Measurements from ENCODE around the gene NHLH2.
A peak's percentile ranks its signal among the peaks of the same experiment; 100 is the strongest.

The NHLH2 gene

GRCh38 chr1:115809847-115810246, 31.1 kb downstream of the NHLH2 start:
- no peak for FAIRE-seq
- TF ChIP-seq SPI1 (IDR thresholded peaks at IDR 0.05; ENCODE audit: low read depth, low read length): no peak
- no peak for TF ChIP-seq PAX5 (IDR thresholded peaks at IDR 0.05; ENCODE audit: insufficient read depth, low read length, severe bottlenecking)
- TF ChIP-seq POLR2AphosphoS5 (IDR thresholded peaks at IDR 0.05; ENCODE audit: low read depth, low read length): no peak
- TF ChIP-seq POU2F2 (IDR thresholded peaks at IDR 0.05; ENCODE audit: low read depth, low read length): no peak
- no peak for TF ChIP-seq TAF1 (IDR thresholded peaks at IDR 0.05; ENCODE audit: low read depth, low read length)
- no peak for TF ChIP-seq POLR2A (IDR thresholded peaks at IDR 0.05; ENCODE audit: low read depth, low read length)
- no peak for DNase-seq (ENCODE audit: insufficient read length, low spot score)

- TF ChIP-seq POU2F2 (IDR thresholded peaks at IDR 0.05; ENCODE audit: low read depth, low read length) (no peak), PAX5 (IDR thresholded peaks at IDR 0.05; ENCODE audit: insufficient read depth, low read length, severe bottlenecking) (no peak), TAF1 (IDR thresholded peaks at IDR 0.05; ENCODE audit: low read depth, low read length) (no peak), POLR2AphosphoS5 (IDR thresholded peaks at IDR 0.05; ENCODE audit: low read depth, low read length) (no peak), POLR2A (IDR thresholded peaks at IDR 0.05; ENCODE audit: low read depth, low read length) (no peak), SPI1 (IDR thresholded peaks at IDR 0.05; ENCODE audit: low read depth, low read length) (no peak)
- no peak for FAIRE-seq
- DNase-seq (ENCODE audit: insufficient read length, low spot score): no peak
These were observed 31.9 kb downstream of the NHLH2 start for GRCh38 chr1:115809076-115809475.

- no peak for TF ChIP-seq PAX5 (IDR thresholded peaks at IDR 0.05; ENCODE audit: insufficient read depth, low read length, severe bottlenecking)
- TF ChIP-seq POLR2AphosphoS5 (IDR thresholded peaks at IDR 0.05; ENCODE audit: low read depth, low read length): no peak
- no peak for TF ChIP-seq POU2F2 (IDR thresholded peaks at IDR 0.05; ENCODE audit: low read depth, low read length)
- TF ChIP-seq POLR2A (IDR thresholded peaks at IDR 0.05; ENCODE audit: low read depth, low read length): no peak
- no peak for TF ChIP-seq TAF1 (IDR thresholded peaks at IDR 0.05; ENCODE audit: low read depth, low read length)
- TF ChIP-seq SPI1 (IDR thresholded peaks at IDR 0.05; ENCODE audit: low read depth, low read length): no peak
- no peak for DNase-seq (ENCODE audit: insufficient read length, low spot score)
- peak; percentile 51 for FAIRE-seq
These were observed 33.2 kb downstream of the NHLH2 start for GRCh38 chr1:115807723-115808122.

- no peak for TF ChIP-seq PAX5 (IDR thresholded peaks at IDR 0.05; ENCODE audit: insufficient read depth, low read length, severe bottlenecking)
- TF ChIP-seq SPI1 (IDR thresholded peaks at IDR 0.05; ENCODE audit: low read depth, low read length): no peak
- no peak for TF ChIP-seq POU2F2 (IDR thresholded peaks at IDR 0.05; ENCODE audit: low read depth, low read length)
- no peak for TF ChIP-seq POLR2A (IDR thresholded peaks at IDR 0.05; ENCODE audit: low read depth, low read length)
- no peak for TF ChIP-seq POLR2AphosphoS5 (IDR thresholded peaks at IDR 0.05; ENCODE audit: low read depth, low read length)
- TF ChIP-seq TAF1 (IDR thresholded peaks at IDR 0.05; ENCODE audit: low read depth, low read length): no peak
These were observed 35.3 kb downstream of the NHLH2 start for GRCh38 chr1:115805597-115805996.

GRCh38 chr1:115802416-115802815, 38.5 kb downstream of the NHLH2 start:
- no peak for TF ChIP-seq POLR2AphosphoS5 (IDR thresholded peaks at IDR 0.05; ENCODE audit: low read depth, low read length)
- no peak for TF ChIP-seq PAX5 (IDR thresholded peaks at IDR 0.05; ENCODE audit: insufficient read depth, low read length, severe bottlenecking)
- no peak for TF ChIP-seq SPI1 (IDR thresholded peaks at IDR 0.05; ENCODE audit: low read depth, low read length)
- TF ChIP-seq POLR2A (IDR thresholded peaks at IDR 0.05; ENCODE audit: low read depth, low read length): no peak
- DNase-seq (ENCODE audit: insufficient read length, low spot score) (no peak), FAIRE-seq (no peak)

More at GRCh38 chr1:115805597-115805996, 35.3 kb downstream of the NHLH2 start:
- no peak for DNase-seq (ENCODE audit: insufficient read length, low spot score)
- FAIRE-seq: no peak

GRCh38 chr1:115797486-115797885, 43.4 kb downstream of the NHLH2 start:
- TF ChIP-seq POLR2AphosphoS5 (IDR thresholded peaks at IDR 0.05; ENCODE audit: low read depth, low read length) (no peak), POU2F2 (IDR thresholded peaks at IDR 0.05; ENCODE audit: low read depth, low read length) (no peak), TAF1 (IDR thresholded peaks at IDR 0.05; ENCODE audit: low read depth, low read length) (no peak), SPI1 (IDR thresholded peaks at IDR 0.05; ENCODE audit: low read depth, low read length) (no peak), POLR2A (IDR thresholded peaks at IDR 0.05; ENCODE audit: low read depth, low read length) (no peak), PAX5 (IDR thresholded peaks at IDR 0.05; ENCODE audit: insufficient read depth, low read length, severe bottlenecking) (no peak)
- FAIRE-seq (no peak), DNase-seq (ENCODE audit: insufficient read length, low spot score) (no peak)

- no peak for DNase-seq (ENCODE audit: insufficient read length, low spot score)
- TF ChIP-seq SPI1 (IDR thresholded peaks at IDR 0.05; ENCODE audit: low read depth, low read length) (no peak), PAX5 (IDR thresholded peaks at IDR 0.05; ENCODE audit: insufficient read depth, low read length, severe bottlenecking) (no peak), TAF1 (IDR thresholded peaks at IDR 0.05; ENCODE audit: low read depth, low read length) (no peak), POLR2AphosphoS5 (IDR thresholded peaks at IDR 0.05; ENCODE audit: low read depth, low read length) (no peak), POU2F2 (IDR thresholded peaks at IDR 0.05; ENCODE audit: low read depth, low read length) (no peak), POLR2A (IDR thresholded peaks at IDR 0.05; ENCODE audit: low read depth, low read length) (no peak)
- no peak for FAIRE-seq
These were observed 44.0 kb downstream of the NHLH2 start for GRCh38 chr1:115796897-115797296.

- TF ChIP-seq SPI1 (IDR thresholded peaks at IDR 0.05; ENCODE audit: low read depth, low read length): no peak
- no peak for TF ChIP-seq POLR2A (IDR thresholded peaks at IDR 0.05; ENCODE audit: low read depth, low read length)
- no peak for TF ChIP-seq TAF1 (IDR thresholded peaks at IDR 0.05; ENCODE audit: low read depth, low read length)
- TF ChIP-seq PAX5 (IDR thresholded peaks at IDR 0.05; ENCODE audit: insufficient read depth, low read length, severe bottlenecking): no peak
- no peak for TF ChIP-seq POLR2AphosphoS5 (IDR thresholded peaks at IDR 0.05; ENCODE audit: low read depth, low read length)
- no peak for TF ChIP-seq POU2F2 (IDR thresholded peaks at IDR 0.05; ENCODE audit: low read depth, low read length)
- no peak for DNase-seq (ENCODE audit: insufficient read length, low spot score)
These were observed 44.9 kb downstream of the NHLH2 start for GRCh38 chr1:115796036-115796435.

GRCh38 chr1:115794976-115795639, 45.8 kb downstream of the NHLH2 start:
- no peak for TF ChIP-seq POLR2AphosphoS5 (IDR thresholded peaks at IDR 0.05; ENCODE audit: low read depth, low read length)
- DNase-seq (ENCODE audit: insufficient read length, low spot score) (no peak), FAIRE-seq (no peak)

More at GRCh38 chr1:115796036-115796435, 44.9 kb downstream of the NHLH2 start:
- no peak for FAIRE-seq

GRCh38 chr1:115793162-115793561, 47.8 kb downstream of the NHLH2 start:
- DNase-seq (ENCODE audit: insufficient read length, low spot score) (no peak), FAIRE-seq (no peak)
- TF ChIP-seq POLR2AphosphoS5 (IDR thresholded peaks at IDR 0.05; ENCODE audit: low read depth, low read length) (no peak), POU2F2 (IDR thresholded peaks at IDR 0.05; ENCODE audit: low read depth, low read length) (no peak), TAF1 (IDR thresholded peaks at IDR 0.05; ENCODE audit: low read depth, low read length) (no peak), POLR2A (IDR thresholded peaks at IDR 0.05; ENCODE audit: low read depth, low read length) (no peak)
